GM12875 (cell line): Measurements from ENCODE around the gene TRIO.

ENCODE experiments used
- H3K4me3 ChIP-seq: one replicate; pipeline ENCODE4 v1.5.1; 2011; ENCODE audit warnings: low read depth, low read length, control low read depth
- CTCF ChIP-seq: IDR thresholded peaks from 2 replicates; pipeline ENCODE4 v1.5.1; 2011; ENCODE audit warnings: low read depth, mild to moderate bottlenecking, control low read depth, inconsistent platforms, low read length, moderate library complexity, borderline replicate concordance; ENCODE audit not compliant: insufficient read depth

TRIO gene

GRCh38 chr5:14464671-14465070 lies 321.5 kb downstream of the TRIO start:
- no peak overlapping the region for H3K4me3 ChIP-seq
- no peak for TF ChIP-seq CTCF

GRCh38 chr5:14465116-14465515 lies 322.0 kb downstream of the TRIO start:
- TF ChIP-seq CTCF: no peak
- H3K4me3 ChIP-seq: no peak overlapping the region

GRCh38 chr5:14465776-14466175 lies 322.6 kb downstream of the TRIO start:
- TF ChIP-seq CTCF: no peak
- no peak overlapping the region for H3K4me3 ChIP-seq

- TF ChIP-seq CTCF: no peak
- no peak overlapping the region for H3K4me3 ChIP-seq
Observed at GRCh38 chr5:14467251-14467650, 324.1 kb downstream of the TRIO start.

GRCh38 chr5:14467886-14468285 lies 324.7 kb downstream of the TRIO start:
- H3K4me3 ChIP-seq: no peak overlapping the region
- TF ChIP-seq CTCF: no peak

- H3K4me3 ChIP-seq: no peak overlapping the region
- TF ChIP-seq CTCF: no peak
Observed at GRCh38 chr5:14469551-14470377, 326.6 kb downstream of the TRIO start.

GRCh38 chr5:14471507-14471906 lies 328.4 kb downstream of the TRIO start:
- H3K4me3 ChIP-seq: no peak overlapping the region
- no peak for TF ChIP-seq CTCF
